Prostate gland (tissue), 2 donors: ENCODE results near the gene CEACAM19. TPM values are rescaled to one million over a fixed set of nuclear protein-coding genes. Genes with fewer than 3 reads are reported as not detected.
A peak's percentile ranks its signal among the peaks of the same experiment; 100 is the strongest.

Source experiments
- DNase-seq: peaks from one replicate; pipeline ENCODE4 v3.0.0-alpha.2; 2019; ENCODE audit warnings: low spot score
- H3K27ac ChIP-seq, 2 donors: fragments of 200-600 bp; sonication (generic); 2 replicates each; pipeline ENCODE4 v1.5.1; 2017 to 2019
- H3K27me3 ChIP-seq: fragments of 200-600 bp; sonication (generic); replicated peaks from 2 replicates; pipeline ENCODE4 v1.5.1; 2019; ENCODE audit not compliant: insufficient read depth
- H3K36me3 ChIP-seq, 2 donors: fragments of 200-600 bp; sonication (generic); 1 replicate in 1 of 2; 2 replicates in 1 of 2; pipeline versions ENCODE4 v1.5.1 to v1.8.1; 2017 to 2019
- H3K4me1 ChIP-seq: fragments of 200-600 bp; sonication (generic); replicated peaks from 2 replicates; pipeline ENCODE4 v1.5.1; 2019
- H3K4me3 ChIP-seq, 2 donors: fragments of 200-600 bp; sonication (generic); 2 replicates each; pipeline ENCODE4 v1.5.1; 2017 to 2019
- H3K9me3 ChIP-seq: fragments of 200-600 bp; sonication (generic); 2 replicates; pipeline ENCODE4 v1.5.1; 2017
- POLR2A ChIP-seq: fragments of 450-650 bp; IDR thresholded peaks from one replicate; pipeline ENCODE4 v1.6.1; 2016; ENCODE audit warnings: antibody characterized with exemption, mild to moderate bottlenecking
- POLR2AphosphoS5 ChIP-seq: sonication (generic); formaldehyde crosslinking; IDR thresholded peaks from one replicate; pipeline ENCODE4 v1.6.1; 2017; ENCODE audit warnings: antibody characterized with exemption
- WGBS: methylation state at CpG from one replicate; pipeline ENCODE4 v1.1.5; 2018; 5-methylcytosine and 5-hydroxymethylcytosine counted together
- intact Hi-C: fragments of 100-400 bp; cut with DNase I; formaldehyde crosslinking; loops from one replicate; pipeline ENCODE4 v1.14.2; 2022
- total RNA-seq, 2 donors: library from RNA; depleted of rRNA; stranded (reverse); fragments of >200 nt; gene quantifications; one replicate each; pipeline ENCODE4 v1.1.0, GENCODE V29; 2016
- TF ChIP-seq, protein P1 (sequence below), 4 experiments: fragments of 200-600 bp in 2 of 4; fragments of 450-650 bp in 2 of 4; sonication (generic) in 2 of 4; IDR thresholded peaks; 1 replicate in 3 of 4; 2 replicates in 1 of 4; pipeline ENCODE4 v1.5.1; 2016 to 2019; ENCODE audit warnings: antibody characterized with exemption in 4 of 4, mild to moderate bottlenecking in 2 of 4, moderate library complexity in 2 of 4

Gene CEACAM19
- total RNA-seq, 2 donors from 2014 or later, result 3.6 to 8.1 TPM

DNA sequence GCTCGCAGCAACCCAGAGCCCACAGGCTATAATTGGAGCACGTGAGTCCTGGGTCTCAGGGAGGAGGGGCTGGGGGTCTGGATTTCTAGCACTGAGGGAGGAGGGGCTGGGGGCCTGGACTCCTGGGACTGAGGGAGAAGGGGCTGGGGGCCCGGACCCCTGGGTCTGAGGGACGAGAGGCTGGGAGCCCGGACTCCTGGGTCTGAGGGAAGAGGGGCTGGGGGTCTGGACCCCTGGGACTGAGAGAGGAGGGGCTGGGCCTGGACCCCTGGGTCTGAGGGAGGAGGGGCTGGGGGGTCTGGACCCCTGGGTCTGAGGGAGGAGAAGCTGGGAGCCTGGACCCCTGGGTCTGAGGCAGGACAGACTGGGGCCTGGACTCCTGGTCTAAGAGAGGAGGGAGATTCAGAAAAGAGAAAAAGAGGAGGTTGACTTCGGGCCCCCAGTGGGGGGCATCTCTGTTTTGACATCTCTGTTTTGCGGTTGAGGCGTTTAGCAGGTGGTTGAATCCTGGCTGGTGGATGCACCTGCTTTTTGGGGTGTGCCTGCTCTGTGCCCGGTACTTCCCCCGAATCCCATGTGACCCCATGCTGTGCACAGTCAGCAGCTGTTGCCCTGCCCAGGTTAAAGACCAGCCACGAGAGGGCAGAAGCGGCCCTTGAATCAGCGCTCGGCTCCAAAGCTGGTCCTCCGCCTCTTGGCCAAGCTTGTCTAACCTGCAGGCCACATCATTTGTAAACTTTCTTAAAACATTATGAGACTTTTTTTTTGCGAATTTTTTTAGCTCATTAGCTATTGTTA is 17.1 kb upstream of the CEACAM19 start:
- intact Hi-C loops, result no loop called here

DNA sequence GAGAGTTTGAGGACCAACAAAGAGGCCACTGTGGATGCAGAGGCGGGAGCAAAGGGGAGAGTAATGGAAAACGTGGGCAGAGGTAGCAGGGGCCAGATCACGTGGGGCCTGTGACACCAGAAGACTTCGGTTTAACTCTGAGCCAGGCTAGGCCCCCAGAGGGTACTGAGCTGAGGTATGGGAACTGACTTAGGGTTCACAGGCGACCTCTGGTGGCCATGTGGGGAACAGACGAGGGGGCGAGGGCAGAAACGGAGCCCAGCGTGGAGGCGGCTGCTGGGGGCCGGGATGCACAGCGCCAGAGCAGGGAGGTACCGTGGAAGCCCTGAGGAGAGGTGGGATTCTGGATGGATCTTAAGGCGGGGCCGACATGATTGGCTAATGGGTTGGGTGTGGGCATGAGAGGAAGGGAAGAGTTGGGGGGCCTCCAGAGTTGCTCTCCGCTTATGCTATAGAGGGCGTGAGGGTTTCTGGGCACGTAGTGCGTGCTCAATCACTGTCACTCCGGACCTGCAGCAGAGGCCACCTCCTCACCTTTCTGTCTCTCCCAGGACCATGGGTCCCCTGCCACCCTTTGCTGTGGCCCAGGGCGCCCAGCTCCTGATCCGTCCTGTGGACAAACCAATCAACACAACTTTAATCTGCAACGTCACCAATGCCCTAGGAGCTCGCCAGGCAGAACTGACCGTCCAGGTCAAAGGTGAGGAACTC is 13.9 kb upstream of the CEACAM19 start:
- Histone ChIP-seq H3K4me1 (no peaks in the 10 kb centered on the region), H3K9me3 (no peaks in the 10 kb centered on the region), H3K27me3 (no peaks in the 10 kb centered on the region), H3K27ac (no peak overlapping the region), H3K36me3 (no peaks in the 10 kb centered on the region), H3K4me3 (no peak overlapping the region)
- peak; percentile 17 for DNase-seq
- intact Hi-C loops, result loop anchor here (2.0 kb wide), 1 partner anchor 87 kb away; no protein-coding TSS in a partner anchor
- WGBS, result 46% methylated on average over 25 of the region's 25 CpGs
- TF ChIP-seq POLR2AphosphoS5 (no peak), POLR2A (no peak)
- TF ChIP-seq, protein P1, sequence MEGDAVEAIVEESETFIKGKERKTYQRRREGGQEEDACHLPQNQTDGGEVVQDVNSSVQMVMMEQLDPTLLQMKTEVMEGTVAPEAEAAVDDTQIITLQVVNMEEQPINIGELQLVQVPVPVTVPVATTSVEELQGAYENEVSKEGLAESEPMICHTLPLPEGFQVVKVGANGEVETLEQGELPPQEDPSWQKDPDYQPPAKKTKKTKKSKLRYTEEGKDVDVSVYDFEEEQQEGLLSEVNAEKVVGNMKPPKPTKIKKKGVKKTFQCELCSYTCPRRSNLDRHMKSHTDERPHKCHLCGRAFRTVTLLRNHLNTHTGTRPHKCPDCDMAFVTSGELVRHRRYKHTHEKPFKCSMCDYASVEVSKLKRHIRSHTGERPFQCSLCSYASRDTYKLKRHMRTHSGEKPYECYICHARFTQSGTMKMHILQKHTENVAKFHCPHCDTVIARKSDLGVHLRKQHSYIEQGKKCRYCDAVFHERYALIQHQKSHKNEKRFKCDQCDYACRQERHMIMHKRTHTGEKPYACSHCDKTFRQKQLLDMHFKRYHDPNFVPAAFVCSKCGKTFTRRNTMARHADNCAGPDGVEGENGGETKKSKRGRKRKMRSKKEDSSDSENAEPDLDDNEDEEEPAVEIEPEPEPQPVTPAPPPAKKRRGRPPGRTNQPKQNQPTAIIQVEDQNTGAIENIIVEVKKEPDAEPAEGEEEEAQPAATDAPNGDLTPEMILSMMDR (IDR thresholded peaks at IDR 0.05), result peak; percentile 53 to 86 (median 72)

More for the DNA sequence above, 17.1 kb upstream of the CEACAM19 start:
- Histone ChIP-seq H3K4me3 (no peak overlapping the region), H3K9me3 (no peaks in the 10 kb centered on the region), H3K27me3 (no peaks in the 10 kb centered on the region), H3K27ac (no peak overlapping the region), H3K4me1 (no peaks in the 10 kb centered on the region), H3K36me3 (peaks cover 4 to 13% of the 10 kb centered on the region in 2 donors)
- TF ChIP-seq, protein P1 (IDR thresholded peaks at IDR 0.05), result peak in 3 of 4 experiments; percentile 38 to 70 (median 61)
- TF ChIP-seq POLR2A, result no peak
- TF ChIP-seq POLR2AphosphoS5, result no peak
- WGBS, result 62% methylated on average over 16 of the region's 16 CpGs
- peak; percentile 58 for DNase-seq

DNA sequence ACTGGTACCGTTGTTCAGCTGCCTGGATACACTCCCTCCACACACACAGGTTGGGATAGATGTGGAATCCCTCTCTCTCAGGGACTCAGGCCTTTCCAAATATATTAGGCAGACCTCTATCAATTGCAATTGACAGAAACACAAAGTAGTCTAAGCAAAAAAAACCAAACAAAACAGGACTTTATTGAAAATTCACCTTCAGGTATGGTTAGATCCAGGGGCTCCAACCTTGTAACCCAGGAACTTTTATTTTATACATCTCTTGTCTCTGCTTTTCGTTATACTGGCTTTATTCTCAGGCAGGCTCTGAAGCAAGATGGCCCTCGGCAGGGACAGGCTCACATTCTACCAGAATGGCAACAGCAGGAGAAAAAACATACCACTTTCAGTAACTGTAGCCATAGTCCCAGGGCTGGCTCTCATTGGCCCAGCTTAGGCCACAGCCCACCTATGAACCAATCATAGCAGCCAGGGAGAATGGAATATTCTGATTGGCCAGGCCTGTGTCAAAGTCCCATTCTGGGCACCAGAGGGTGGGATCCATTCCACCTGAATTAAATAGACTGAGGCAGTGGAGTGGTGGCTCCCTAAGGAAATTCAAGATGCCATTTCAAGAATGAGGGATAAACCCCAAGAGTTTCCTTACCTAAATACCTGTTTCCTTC is 13.1 kb upstream of the CEACAM19 start:
- no peaks in the 10 kb centered on the region for H3K9me3 ChIP-seq
- 93% methylated on average over 3 of the region's 3 CpGs for WGBS
- intact Hi-C loops, result no loop called here
- no peak overlapping the region for H3K27ac ChIP-seq
- H3K4me3 ChIP-seq, result no peak overlapping the region
- no peaks in the 10 kb centered on the region for H3K36me3 ChIP-seq
- no peaks in the 10 kb centered on the region for H3K27me3 ChIP-seq
- no peaks in the 10 kb centered on the region for H3K4me1 ChIP-seq
- DNase-seq, result no peak
- TF ChIP-seq, protein P1 (IDR thresholded peaks at IDR 0.05), result no peak
- TF ChIP-seq POLR2AphosphoS5 (no peak), POLR2A (no peak)

DNA sequence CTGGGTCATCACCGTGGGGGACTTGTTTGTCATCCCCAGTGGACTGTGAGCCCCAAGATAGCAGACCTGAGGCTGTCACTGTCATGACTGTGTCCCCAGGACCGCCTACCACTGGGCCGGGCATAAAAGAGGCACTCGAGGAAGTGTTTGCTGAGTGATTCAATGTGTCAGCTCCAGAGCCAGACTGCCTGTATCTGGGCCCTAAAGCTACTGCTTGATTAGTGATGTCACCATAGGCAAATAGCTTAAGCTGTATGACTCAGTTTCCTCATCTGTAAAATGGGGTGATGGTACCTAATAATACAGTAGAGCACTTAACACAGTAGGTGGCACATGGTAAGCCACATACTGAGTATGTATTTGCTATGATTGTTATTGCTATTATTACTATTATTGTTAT is 11.2 kb upstream of the CEACAM19 start:
- intact Hi-C loops, result no loop called here
- Histone ChIP-seq H3K4me1 (no peaks in the 10 kb centered on the region), H3K27me3 (no peaks in the 10 kb centered on the region), H3K4me3 (no peak overlapping the region), H3K9me3 (no peaks in the 10 kb centered on the region), H3K36me3 (no peaks in the 10 kb centered on the region), H3K27ac (no peak overlapping the region)
- 93% methylated on average over 4 of the region's 4 CpGs for WGBS
- no peak for DNase-seq
- no peak for TF ChIP-seq POLR2A
- TF ChIP-seq, protein P1 (IDR thresholded peaks at IDR 0.05), result no peak
- TF ChIP-seq POLR2AphosphoS5, result no peak
